ENCODE measurements around the gene MRC1. TPM values are rescaled to one million over a fixed set of nuclear protein-coding genes. Genes with fewer than 3 reads are reported as not detected.

MRC1 gene
- total and polyA plus RNA-seq, 9 of the 15 experiments (the other 6 are each of a cell fraction or from before 2014, with no cell fraction given), result 0.01 to 0.20 (median 0.03) TPM; not detected in 5

DNA sequence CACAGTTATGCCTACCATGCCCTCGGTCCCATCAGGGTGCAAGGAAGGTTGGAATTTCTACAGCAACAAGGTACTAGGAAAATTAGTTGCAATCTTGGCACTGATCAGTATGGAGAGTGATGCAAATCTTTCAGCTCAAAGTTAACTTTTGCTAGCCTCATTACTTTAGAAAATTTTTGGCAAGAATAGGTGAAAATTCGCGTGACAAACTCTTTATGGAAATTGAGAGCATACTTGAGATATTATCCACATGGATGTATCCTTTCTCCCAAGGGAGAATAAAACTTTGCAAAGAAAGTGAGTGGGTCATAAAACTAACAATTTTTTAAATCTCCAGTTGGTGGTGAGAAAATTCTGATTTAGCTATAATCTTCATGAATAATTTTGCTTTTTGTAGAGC is 71.5 kb downstream of the MRC1 start:
- no peak for DNase-seq (ENCODE audit: extremely low read depth in 1 of 4, low spot score in 3 of 4)
- no peak overlapping the region for H3K27ac ChIP-seq (ENCODE audit: extremely low read depth, low read depth, low read length)
- intact Hi-C loops (cut with micrococcal nuclease), result no loop called here
- TF ChIP-seq ZNF232 (CRISPR knock-in tag; IDR thresholded peaks at IDR 0.05) (no peak), ZNF609 (CRISPR knock-in tag; IDR thresholded peaks at IDR 0.05; ENCODE audit: borderline replicate concordance) (no peak), GABPB2 (CRISPR knock-in tag; conservative IDR thresholded peaks at IDR 0.05) (no peak), ETS1 (conservative IDR thresholded peaks at IDR 0.05; ENCODE audit: control insufficient read depth, low read depth, low read length) (no peak), NELFE (IDR thresholded peaks at IDR 0.05; ENCODE audit: insufficient read depth, insufficient read length) (no peak), ZEB2 (IDR thresholded peaks at IDR 0.05) (no peak), IFI16 (CRISPR knock-in tag; IDR thresholded peaks at IDR 0.05) (no peak), ZNF639 (CRISPR knock-in tag; conservative IDR thresholded peaks at IDR 0.05 in 1 of 2, IDR thresholded peaks at IDR 0.05 in 1 of 2) (no peak), EP400 (IDR thresholded peaks at IDR 0.05) (no peak), RNF2 (IDR thresholded peaks at IDR 0.05) (no peak), ARID2 (IDR thresholded peaks at IDR 0.05) (no peak), DACH1 (IDR thresholded peaks at IDR 0.05; ENCODE audit: partially characterized antibody) (no peak), PTRF (tag; IDR thresholded peaks at IDR 0.05) (no peak), ZNF76 (CRISPR knock-in tag; IDR thresholded peaks at IDR 0.05; ENCODE audit: borderline replicate concordance) (no peak)
- TF ChIP-seq, protein P1, sequence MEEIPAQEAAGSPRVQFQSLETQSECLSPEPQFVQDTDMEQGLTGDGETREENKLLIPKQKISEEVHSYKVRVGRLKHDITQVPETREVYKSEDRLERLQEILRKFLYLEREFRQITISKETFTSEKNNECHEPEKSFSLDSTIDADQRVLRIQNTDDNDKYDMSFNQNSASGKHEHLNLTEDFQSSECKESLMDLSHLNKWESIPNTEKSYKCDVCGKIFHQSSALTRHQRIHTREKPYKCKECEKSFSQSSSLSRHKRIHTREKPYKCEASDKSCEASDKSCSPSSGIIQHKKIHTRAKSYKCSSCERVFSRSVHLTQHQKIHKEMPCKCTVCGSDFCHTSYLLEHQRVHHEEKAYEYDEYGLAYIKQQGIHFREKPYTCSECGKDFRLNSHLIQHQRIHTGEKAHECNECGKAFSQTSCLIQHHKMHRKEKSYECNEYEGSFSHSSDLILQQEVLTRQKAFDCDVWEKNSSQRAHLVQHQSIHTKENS (CRISPR knock-in tag; IDR thresholded peaks at IDR 0.05), result no peak

More for the DNA sequence above, 71.5 kb downstream of the MRC1 start:
- Histone ChIP-seq H2AFZ (ENCODE audit: low read depth, low read length) (no peak overlapping the region), H3K79me2 (ENCODE audit: control insufficient read depth, insufficient read depth, low read length) (no peaks in the 10 kb centered on the region), H3K4me1 (replicated peaks in 1 of 2; ENCODE audit: control insufficient read depth in 2 of 2, insufficient read depth in 2 of 2, low read length in 2 of 2) (no peaks in the 10 kb centered on the region), H3K9ac (ENCODE audit: insufficient read depth in 1 of 2, low read depth in 2 of 2, low read length in 2 of 2) (no peak overlapping the region), H3K9me1 (ENCODE audit: control insufficient read depth, insufficient read depth, low read length) (no peaks in the 10 kb centered on the region), H3K4me3 (no peak overlapping the region), H3K4me2 (ENCODE audit: insufficient read depth, low read length) (no peak overlapping the region), H3K9me3 (replicated peaks; ENCODE audit: control insufficient read depth, insufficient read depth, low read depth, low read length) (no peaks in the 10 kb centered on the region), H3K36me3 (ENCODE audit: control insufficient read depth, insufficient read depth, low read length) (no peaks in the 10 kb centered on the region), H4K20me1 (replicated peaks; ENCODE audit: control insufficient read depth, insufficient read depth, low read length) (no peaks in the 10 kb centered on the region), H3K27me3 (ENCODE audit: control insufficient read depth in 2 of 2, insufficient read depth in 2 of 2, low read length in 2 of 2) (peaks cover 0 to 4% of the 10 kb centered on the region in 2 experiments; a peak in 1 of 5 replicates)
- ChIA-PET POLR2A (interaction anchor here (0.6 to 1.3 kb wide), 2 partner anchors 10 to 1033 kb away, joined by 3 to 4 read pairs; no protein-coding TSS in a partner anchor), CTCF (ENCODE audit: low intra/inter-chr PET ratio) (no interaction called here)
- WGBS (ENCODE audit: insufficient coverage, low coverage, missing lambda C conversion rate), result 0% methylated on average over 3 of the region's 3 CpGs
- FAIRE-seq (no peak), ATAC-seq (no peak)
- no TSS peak for BruUV-seq (replicated peaks)
- in situ Hi-C loops (cut with MboI), result no loop called here

Data from K562 (cell line).